MV-4-11 (cell line): ENCODE measurements around the gene NOS1AP.
"Not testable (repeated sequence)": the region's sequence is repeated elsewhere in the genome, so short reads cannot be mapped to it uniquely, and the experiment has no call there.

Experiments
- DNase-seq: peaks from one replicate; lab custom pipeline; 2025; lab: John Stamatoyannopoulos, UW

The NOS1AP gene

DNA sequence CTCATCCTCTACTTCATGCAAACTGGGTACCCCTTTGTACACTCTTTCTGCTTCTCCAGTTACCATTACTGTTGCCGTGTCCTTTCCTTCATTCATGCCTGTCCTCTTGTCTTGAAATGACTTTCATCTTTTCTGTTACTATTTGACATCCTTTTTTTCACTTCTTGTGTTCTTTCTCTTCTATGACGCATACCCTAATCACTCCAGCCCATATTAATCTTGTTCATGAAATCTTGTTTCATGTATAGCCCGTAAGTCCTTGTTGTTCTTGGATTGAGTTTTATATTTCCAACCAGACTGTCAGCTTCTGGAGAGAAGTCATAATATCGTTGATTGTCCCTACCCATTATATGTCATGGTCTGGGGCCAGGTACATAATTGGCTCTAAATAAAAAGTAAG lies 126.1 kb downstream of the NOS1AP start:
- DNase-seq, result no peak

DNA sequence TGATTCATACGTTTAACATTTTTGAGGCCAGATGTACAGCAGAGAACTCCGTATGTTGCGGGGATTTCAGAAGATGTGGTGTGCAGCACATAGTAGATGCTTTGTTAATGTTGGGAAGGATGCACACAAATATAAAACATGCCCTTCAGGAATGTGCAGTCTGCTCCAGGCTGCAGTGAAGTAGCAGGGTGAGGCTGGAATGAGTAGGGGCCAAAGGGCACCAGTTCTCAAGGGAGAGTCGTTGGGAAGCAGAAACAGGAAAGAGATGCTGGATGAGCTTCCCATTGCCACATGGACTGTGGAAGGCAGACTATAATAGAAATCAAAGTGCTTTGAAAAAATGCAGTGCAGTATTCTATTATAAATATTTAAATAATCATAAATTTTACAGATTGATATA lies 126.9 kb downstream of the NOS1AP start:
- no peak for DNase-seq

DNA sequence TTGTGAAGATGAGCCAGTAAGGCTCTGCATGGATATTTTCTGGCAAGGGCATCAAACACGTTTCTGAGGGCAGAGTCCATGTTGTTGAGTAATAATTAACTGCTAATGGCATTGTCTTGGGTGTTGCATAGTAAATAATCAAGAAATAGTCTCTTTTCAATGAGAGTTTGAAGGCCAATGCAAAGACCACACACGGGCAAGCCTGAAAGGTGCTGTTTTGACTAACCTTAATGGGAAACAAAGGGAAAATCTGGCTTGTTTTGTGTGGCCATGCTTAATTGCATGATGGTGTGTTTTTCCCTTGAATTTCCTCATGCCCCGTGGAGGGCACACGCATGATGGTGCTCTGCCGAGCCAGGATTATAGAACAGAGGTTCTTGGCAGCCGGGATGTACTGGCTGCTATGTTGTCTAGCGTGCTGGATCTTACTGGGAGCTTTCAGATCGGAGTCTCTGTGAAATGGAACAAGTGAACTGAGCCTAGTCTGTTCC lies 127.6 kb downstream of the NOS1AP start:
- no peak for DNase-seq

DNA sequence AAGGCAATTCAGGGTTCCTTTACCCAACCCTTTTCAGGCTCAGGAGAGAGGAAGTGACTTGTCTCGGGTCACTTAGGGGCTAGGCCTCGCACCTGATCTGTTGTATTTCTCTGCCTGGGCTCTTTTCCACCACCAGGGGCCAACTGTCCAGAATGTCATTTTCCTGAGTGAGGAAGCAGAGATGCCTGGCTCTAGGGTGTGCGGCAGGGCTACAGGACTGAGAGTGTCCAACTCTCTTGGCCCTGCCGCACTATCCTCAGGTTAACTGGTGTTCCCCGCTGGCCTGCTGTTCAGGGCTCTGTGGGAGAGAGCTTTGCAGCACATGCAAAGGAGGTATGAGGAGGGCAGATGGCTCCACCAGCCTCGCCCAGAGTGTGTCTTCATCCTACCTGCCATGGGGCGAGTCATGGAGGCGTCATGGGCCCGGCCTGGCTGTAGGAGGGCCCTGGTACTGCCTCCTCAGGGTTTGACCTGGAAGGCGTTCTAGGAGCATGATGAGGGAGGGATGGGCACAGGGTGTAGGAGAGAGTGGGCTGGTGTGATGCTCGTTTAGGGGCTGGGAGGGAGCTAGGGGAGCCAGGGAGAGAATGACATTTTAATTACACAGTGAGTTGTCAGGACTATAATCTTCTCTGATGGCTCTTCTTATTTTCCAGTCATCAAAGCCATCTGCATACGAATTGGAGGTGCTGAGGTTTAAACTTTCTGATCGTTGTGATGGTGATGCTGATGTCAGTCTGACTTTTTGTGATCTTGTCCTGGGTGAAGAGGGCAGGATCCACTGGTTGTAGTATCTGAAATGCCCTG lies 128.3 kb downstream of the NOS1AP start:
- DNase-seq, result no peak

DNA sequence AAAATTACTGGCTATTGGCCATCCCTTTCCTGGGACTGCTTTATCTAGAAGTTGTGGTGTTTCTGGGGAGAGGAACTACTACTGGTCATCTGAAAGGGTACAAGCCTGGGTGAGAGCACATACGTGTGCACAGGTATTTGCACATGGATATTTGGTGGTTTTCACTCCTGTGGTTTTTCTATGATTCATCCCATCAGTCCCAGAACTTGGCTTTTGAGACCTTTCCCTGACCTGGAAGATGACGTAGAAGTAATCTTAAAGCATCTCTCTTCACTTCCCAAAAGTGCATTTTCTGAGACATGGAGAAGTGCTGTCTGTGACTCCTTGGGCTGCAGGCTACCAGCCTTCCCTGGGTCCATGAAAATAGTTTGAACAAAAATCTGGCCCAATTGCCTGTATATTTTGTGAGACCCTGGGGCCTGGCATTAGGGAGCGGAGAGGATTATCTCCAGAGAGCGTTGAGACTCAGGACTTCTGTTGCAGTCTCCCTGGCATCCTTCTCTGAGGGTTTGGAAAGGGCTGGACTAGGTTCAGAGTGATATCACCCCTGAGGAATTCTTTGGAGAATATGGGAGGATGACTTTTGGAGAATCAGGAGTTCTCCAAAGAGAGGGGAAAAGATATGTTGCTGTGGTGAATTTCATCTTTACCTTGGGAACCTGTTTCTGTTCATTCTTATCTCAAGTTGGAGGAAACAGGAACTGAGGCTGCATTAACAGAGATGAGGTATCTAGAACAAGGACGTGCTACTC lies 130.8 kb downstream of the NOS1AP start:
- no peak for DNase-seq

GRCh38 chr1:162201062-162201461 lies 131.6 kb downstream of the NOS1AP start:
- not testable (repeated sequence) for DNase-seq

- no peak for DNase-seq
Measured at GRCh38 chr1:162204129-162204822, 134.8 kb downstream of the NOS1AP start.

DNA sequence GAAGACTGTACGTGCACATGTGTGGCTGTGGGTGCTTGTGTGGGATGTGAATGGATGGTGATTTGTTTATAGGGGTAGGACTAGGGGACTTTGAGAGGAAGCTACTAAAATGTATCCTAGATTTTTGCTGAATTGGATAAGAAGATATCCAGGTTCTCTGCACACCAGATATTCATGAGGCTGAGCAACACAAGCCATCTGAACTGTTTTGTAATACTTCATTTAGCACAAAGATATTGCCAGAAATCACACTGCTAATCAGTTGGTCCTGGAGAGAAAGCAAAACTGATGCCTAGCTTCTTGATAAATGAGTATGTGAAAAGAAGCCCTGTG lies 135.3 kb downstream of the NOS1AP start:
- DNase-seq, result no peak

DNA sequence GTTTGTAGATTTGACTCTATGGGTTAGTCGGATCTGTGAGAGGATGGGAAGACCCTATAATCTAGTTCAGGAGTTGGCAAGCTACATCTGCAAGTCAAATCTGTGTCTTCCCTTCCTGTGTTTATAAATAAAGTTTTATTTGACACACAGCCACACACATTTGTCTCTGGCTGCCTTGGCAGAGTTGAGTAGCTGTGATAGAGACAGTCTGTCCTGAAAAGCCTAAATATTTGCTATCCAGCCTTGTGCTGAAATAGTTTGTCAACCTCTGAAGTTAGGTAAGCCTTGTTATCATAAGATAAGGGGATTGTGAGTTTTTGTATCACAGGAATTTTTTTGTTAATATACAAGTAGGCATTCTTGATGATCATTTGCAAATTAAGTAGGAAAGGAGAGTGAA lies 136.8 kb downstream of the NOS1AP start:
- DNase-seq, result no peak

DNA sequence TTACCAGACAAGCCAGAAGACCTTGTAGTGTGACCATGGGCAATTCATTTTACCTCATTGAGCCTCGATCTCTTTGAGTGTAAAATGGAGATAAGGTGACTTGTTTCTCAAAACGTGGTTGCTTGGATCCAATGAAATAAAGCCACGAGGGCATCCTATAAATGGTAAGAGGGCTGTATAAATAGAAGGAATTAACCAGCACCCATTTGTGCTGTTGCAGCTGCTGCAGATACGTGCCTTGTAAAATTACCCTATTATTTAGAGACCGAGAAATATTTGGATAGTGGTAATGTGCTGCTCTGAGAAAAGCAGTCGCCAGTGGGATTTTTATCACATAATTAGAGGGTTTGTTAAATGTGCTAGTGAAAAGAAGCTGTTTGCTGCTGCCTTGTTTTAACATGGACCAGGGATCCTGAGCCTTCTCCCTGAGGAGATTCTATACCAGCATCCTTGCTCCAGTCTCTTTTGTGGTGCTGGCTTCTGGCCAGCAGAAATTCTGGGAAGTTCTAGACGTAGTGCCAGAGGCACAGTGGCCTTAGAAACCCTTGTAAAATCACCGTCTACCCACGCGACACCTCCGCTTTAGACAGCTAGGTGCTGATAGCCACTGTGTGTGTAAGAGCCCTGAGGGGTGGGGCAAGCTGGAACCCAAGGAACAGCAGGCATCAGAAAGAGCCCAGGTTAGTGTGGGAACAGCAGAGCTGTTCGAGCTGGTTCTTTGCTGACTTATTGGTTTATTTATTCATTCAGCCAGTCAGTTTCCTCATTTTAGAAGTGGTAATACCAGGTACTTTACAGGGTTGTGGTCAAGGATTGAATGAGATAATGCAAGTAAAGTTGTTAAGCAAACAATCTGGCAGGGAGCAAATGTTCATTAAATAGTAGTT lies 137.5 kb downstream of the NOS1AP start:
- DNase-seq, result no peak

DNA sequence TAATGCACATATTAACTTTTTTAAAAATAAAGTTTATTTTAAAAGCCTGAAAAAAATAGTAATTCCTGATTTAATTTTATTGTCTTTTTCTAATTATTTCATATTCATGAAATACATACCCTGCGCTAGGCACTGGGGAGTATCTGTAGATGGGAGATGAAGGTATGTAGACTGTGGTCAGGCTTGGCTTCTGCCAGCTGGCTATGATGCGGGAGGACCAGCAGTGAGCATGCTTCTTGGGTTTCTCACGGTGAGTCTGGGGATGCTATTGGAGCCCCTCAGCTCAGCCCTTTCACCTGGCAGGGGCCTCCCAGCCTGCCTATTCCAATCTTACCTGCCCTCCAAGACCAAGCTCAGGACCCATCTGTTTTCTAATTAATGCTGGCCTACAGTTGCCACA lies 138.4 kb downstream of the NOS1AP start:
- DNase-seq, result no peak

GRCh38 chr1:162210196-162210595 lies 140.7 kb downstream of the NOS1AP start:
- no peak for DNase-seq

DNA sequence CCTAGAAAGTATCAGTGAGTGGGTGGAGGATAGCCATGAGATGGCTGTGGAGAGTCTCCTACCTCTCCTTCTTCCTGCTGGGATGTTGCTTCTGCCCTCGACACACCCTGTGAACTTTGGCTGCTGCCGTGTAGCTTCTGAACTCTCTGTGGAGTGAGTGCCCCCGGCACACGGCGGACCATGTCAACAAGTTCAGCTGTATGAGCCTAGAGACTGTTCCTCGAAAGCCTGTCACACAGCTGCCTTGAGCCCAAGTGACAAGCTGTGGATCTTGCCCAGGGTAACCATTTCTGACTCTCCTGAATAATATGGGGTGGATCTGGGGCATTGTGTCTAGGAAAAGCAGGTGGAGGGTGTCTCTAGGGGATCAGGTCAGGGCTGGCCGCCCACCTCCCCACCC lies 143.2 kb downstream of the NOS1AP start:
- no peak for DNase-seq

DNA sequence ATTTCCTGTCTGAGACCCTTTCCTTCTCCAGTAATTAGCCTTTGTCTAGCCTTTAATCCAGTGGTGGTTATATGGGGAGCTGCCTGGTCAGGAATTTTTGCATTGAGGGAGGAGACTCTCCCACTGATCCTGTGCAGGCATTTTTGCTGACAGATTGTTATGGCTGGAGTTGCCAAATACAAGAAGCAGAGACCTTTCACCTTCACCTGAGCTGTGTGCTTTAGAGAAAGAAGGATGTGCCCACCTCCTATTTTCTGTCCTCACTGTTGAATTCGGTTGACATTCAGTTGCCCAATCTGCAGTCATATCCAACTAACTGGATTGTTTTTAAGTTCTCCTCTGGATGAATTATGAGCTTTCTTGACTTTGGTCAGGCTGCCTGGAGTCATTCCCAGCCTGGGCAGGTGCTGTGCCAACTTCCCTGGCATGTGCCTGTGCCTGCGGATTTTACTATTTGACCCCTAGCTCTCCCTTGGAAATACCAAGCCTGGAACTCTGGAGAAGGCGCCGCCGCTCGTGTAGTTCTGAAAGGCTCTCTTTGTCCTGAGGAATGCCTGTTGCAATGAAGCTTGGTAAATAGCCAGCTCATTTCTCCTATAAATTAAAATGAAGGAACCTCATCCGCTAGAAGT lies 143.9 kb downstream of the NOS1AP start:
- DNase-seq, result no peak

- DNase-seq, result peak; percentile 31
Measured at GRCh38 chr1:162214202-162214601, 144.7 kb downstream of the NOS1AP start.

GRCh38 chr1:162215902-162216301 lies 146.4 kb downstream of the NOS1AP start:
- no peak for DNase-seq

DNA sequence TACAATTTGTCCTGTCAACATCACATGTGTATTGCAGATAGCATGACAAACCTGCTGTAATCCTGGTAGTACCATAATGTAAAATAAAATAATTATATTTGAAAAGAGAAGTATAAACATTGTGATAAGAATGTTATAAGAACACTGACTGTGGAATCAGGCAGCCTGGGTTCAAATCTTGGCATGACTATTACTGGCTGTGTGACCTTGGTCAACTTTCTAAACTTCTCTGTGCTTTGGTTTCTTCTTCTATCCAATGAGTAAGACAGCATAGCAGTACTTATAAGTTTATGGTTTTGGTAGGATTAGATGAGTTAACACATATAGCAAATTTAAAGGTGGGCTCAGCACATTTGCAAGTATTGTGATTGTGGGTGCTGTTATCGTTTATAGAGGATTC lies 147.1 kb downstream of the NOS1AP start:
- no peak for DNase-seq

- DNase-seq, result no peak
Measured at GRCh38 chr1:162217706-162218105, 148.2 kb downstream of the NOS1AP start.

- no peak for DNase-seq
Measured at GRCh38 chr1:162218546-162218945, 149.1 kb downstream of the NOS1AP start.

GRCh38 chr1:162218975-162219374 lies 149.5 kb downstream of the NOS1AP start:
- no peak for DNase-seq

GRCh38 chr1:162219461-162219860 lies 150.0 kb downstream of the NOS1AP start:
- DNase-seq, result no peak
